SK-N-SH (cell line): Measurements from ENCODE around the gene TAF1B. TPM values are rescaled to one million over a fixed set of nuclear protein-coding genes. Genes with fewer than 3 reads are reported as not detected.
A peak's percentile ranks its signal among the peaks of the same experiment; 100 is the strongest.

Experiments used
- CTCF ChIA-PET: fragments of 300-600, 350-600 bp; formaldehyde crosslinking; extraction: SDS; loops from one replicate; lab custom pipeline; 2021; lab: Yijun Ruan, JAX
- POLR2A ChIA-PET: fragments of 350-600 bp; sonication (Branson Sonifier 250); formaldehyde crosslinking; extraction: SDS; loops from one replicate; lab custom pipeline; 2020; ENCODE audit warnings: antibody characterized with exemption, inconsistent platforms; lab: Yijun Ruan, JAX
- DNase-seq: peaks from one replicate; pipeline ENCODE4 v3.0.0; 2012
- H2AFZ ChIP-seq: fragments of 200-600 bp; sonication (generic); 2 replicates; pipeline ENCODE4 v1.8.1; 2016; ENCODE audit warnings: antibody characterized with exemption, mild to moderate bottlenecking, low read depth
- H3F3A ChIP-seq: fragments of 200-600 bp; sonication (generic); replicated peaks from 2 replicates; pipeline ENCODE3; 2016; ENCODE audit warnings: antibody characterized with exemption, mild to moderate bottlenecking; ENCODE audit not compliant: insufficient read depth
- H3K27ac ChIP-seq, 2 experiments: fragments of 200-500 bp in 1 of 2; fragments of 200-600 bp in 1 of 2; sonication (Bioruptor generic) in 1 of 2; sonication (generic), shearing (Covaris generic) in 1 of 2; 2 replicates each; pipeline versions ENCODE4 v1.5.1 to v1.6.1; 2014 to 2016; ENCODE audit warnings: low read depth in 2 of 2, inconsistent platforms in 1 of 2, low read length in 1 of 2, mild to moderate bottlenecking in 1 of 2, mixed read lengths in 1 of 2
- H3K27me3 ChIP-seq: fragments of 200-600 bp; sonication (generic), shearing (Covaris generic); 2 replicates; pipeline ENCODE4 v1.6.1; 2016; ENCODE audit warnings: mixed run types; ENCODE audit not compliant: insufficient read depth
- H3K36me3 ChIP-seq, 2 experiments: fragments of 200-500 bp in 1 of 2; fragments of 200-600 bp in 1 of 2; sonication (Bioruptor generic) in 1 of 2; sonication (generic) in 1 of 2; replicated peaks in 1 of 2; 2 replicates each; pipeline versions ENCODE3 to v1.5.1; 2014 to 2016; ENCODE audit warnings: low read length in 1 of 2, mild to moderate bottlenecking in 1 of 2; ENCODE audit not compliant: insufficient read depth in 2 of 2, control insufficient read depth in 1 of 2
- H3K4me1 ChIP-seq, 2 experiments: fragments of 200-500 bp in 1 of 2; fragments of 200-600 bp in 1 of 2; sonication (Bioruptor generic) in 1 of 2; sonication (generic), shearing (Covaris generic) in 1 of 2; 2 replicates each; pipeline versions ENCODE4 v1.5.1 to v1.6.1; 2014 to 2016; ENCODE audit warnings: low read depth in 1 of 2, low read length in 1 of 2, mixed run types in 1 of 2; ENCODE audit not compliant: insufficient read depth in 2 of 2, control insufficient read depth in 1 of 2
- H3K4me2 ChIP-seq: fragments of 200-600 bp; sonication (generic), shearing (Covaris generic); 2 replicates; pipeline ENCODE4 v1.6.1; 2017; ENCODE audit warnings: mixed run types
- H3K4me3 ChIP-seq, 2 experiments: fragments of 200-500 bp in 1 of 2; fragments of 200-600 bp in 1 of 2; sonication (Bioruptor generic) in 1 of 2; sonication (generic), shearing (Covaris generic) in 1 of 2; 2 replicates each; pipeline versions ENCODE4 v1.5.1 to v1.8.1; 2014 to 2016; ENCODE audit warnings: low read depth in 2 of 2, inconsistent platforms in 1 of 2, low read length in 1 of 2, mild to moderate bottlenecking in 1 of 2, mixed read lengths in 1 of 2, moderate library complexity in 1 of 2
- H3K79me2 ChIP-seq: fragments of 200-600 bp; sonication (generic); 2 replicates; pipeline ENCODE4 v1.8.1; 2017; ENCODE audit warnings: mild to moderate bottlenecking; ENCODE audit not compliant: insufficient read depth
- H3K9ac ChIP-seq: fragments of 200-600 bp; sonication (generic); 2 replicates; pipeline ENCODE4 v1.6.1; 2017; ENCODE audit warnings: mixed run types
- H3K9me2 ChIP-seq: fragments of 200-600 bp; sonication (generic); 2 replicates; pipeline ENCODE4 v1.6.1; 2017; ENCODE audit warnings: mixed run types
- H3K9me3 ChIP-seq: fragments of 200-600 bp; sonication (generic); 2 replicates; pipeline ENCODE4 v1.6.1; 2017; ENCODE audit warnings: mixed run types, mild to moderate bottlenecking, moderate library complexity
- H4K20me1 ChIP-seq: fragments of 200-600 bp; sonication (generic); 2 replicates; pipeline ENCODE4 v1.6.1; 2017; ENCODE audit warnings: mild to moderate bottlenecking, mixed run types; ENCODE audit not compliant: insufficient read depth
- CTCF ChIP-seq: fragments of 200-600 bp; sonication (generic); IDR thresholded peaks from 2 replicates; pipeline ENCODE4 v1.6.1; 2017; ENCODE audit warnings: antibody characterized with exemption, mild to moderate bottlenecking, moderate library complexity
- ELF1 ChIP-seq: IDR thresholded peaks from 2 replicates; pipeline ENCODE4 v1.4.0; 2012
- EP300 ChIP-seq, 2 experiments: IDR thresholded peaks; 2 replicates each; pipeline versions ENCODE4 v1.4.0 to v1.6.1; 2012; ENCODE audit warnings: borderline replicate concordance in 1 of 2, low read depth in 1 of 2, low read length in 1 of 2
- EZH2phosphoT487 ChIP-seq: fragments of 200-600 bp; sonication (generic); IDR thresholded peaks from 2 replicates; pipeline ENCODE4 v1.6.1; 2017; ENCODE audit warnings: low read depth, mixed run types, mild to moderate bottlenecking, antibody characterized with exemption, moderate library complexity, borderline replicate concordance
- FOXJ3 ChIP-seq: sonication (generic); formaldehyde crosslinking; IDR thresholded peaks from 2 replicates; pipeline ENCODE4 v1.5.1; 2020; ENCODE audit warnings: mild to moderate bottlenecking, missing genetic modification reagents
- FOXM1 ChIP-seq: IDR thresholded peaks from 2 replicates; pipeline ENCODE4 v1.4.0; 2012; ENCODE audit warnings: low read depth, mild to moderate bottlenecking
- IRF3 ChIP-seq: fragments of 150-350 bp; IDR thresholded peaks from 2 replicates; pipeline ENCODE4 v1.6.1; 2016; ENCODE audit warnings: mild to moderate bottlenecking, low read depth, low read length
- JUND ChIP-seq: IDR thresholded peaks from 2 replicates; pipeline ENCODE4 v1.4.0; 2012
- MEF2A ChIP-seq: IDR thresholded peaks from 2 replicates; pipeline ENCODE4 v1.4.0; 2012; ENCODE audit warnings: low read depth, borderline replicate concordance
- NFIC ChIP-seq: IDR thresholded peaks from 2 replicates; pipeline ENCODE4 v1.4.0; 2012; ENCODE audit warnings: borderline replicate concordance
- PBX3 ChIP-seq: IDR thresholded peaks from 2 replicates; pipeline ENCODE4; 2012
- RAD21 ChIP-seq: IDR thresholded peaks from 2 replicates; pipeline ENCODE4 v1.6.1; 2012; ENCODE audit warnings: mild to moderate bottlenecking, low read length
- REST ChIP-seq: IDR thresholded peaks from 2 replicates; pipeline ENCODE4 v1.6.1; 2012; ENCODE audit warnings: mild to moderate bottlenecking, low read depth, low read length, moderate library complexity
- RFX5 ChIP-seq: IDR thresholded peaks from 2 replicates; pipeline ENCODE4 v1.6.1; 2012; ENCODE audit warnings: mild to moderate bottlenecking, improper control_type of control experiment, low read length
- RXRA ChIP-seq: IDR thresholded peaks from 2 replicates; pipeline ENCODE4 v1.4.0; 2012; ENCODE audit warnings: low read depth, mild to moderate bottlenecking, borderline replicate concordance
- TAF1 ChIP-seq: IDR thresholded peaks from 2 replicates; pipeline ENCODE4 v1.6.1; 2012; ENCODE audit warnings: low read depth, mild to moderate bottlenecking, low read length, moderate library complexity, borderline replicate concordance
- TCF12 ChIP-seq: IDR thresholded peaks from 2 replicates; pipeline ENCODE4 v1.4.0; 2012
- TEAD4 ChIP-seq: IDR thresholded peaks from 2 replicates; pipeline ENCODE4 v1.4.0; 2012; ENCODE audit warnings: mild to moderate bottlenecking, borderline replicate concordance; ENCODE audit not compliant: insufficient read depth
- ZBTB33 ChIP-seq: IDR thresholded peaks from 2 replicates; pipeline ENCODE4 v1.4.0; 2012; ENCODE audit warnings: low read depth, borderline replicate concordance
- WGBS: methylation state at CpG from one replicate; pipeline ENCODE4 v1.1.6; 2017; ENCODE audit warnings: low lambda C conversion rate; 5-methylcytosine and 5-hydroxymethylcytosine counted together
- polyA plus RNA-seq, 3 experiments: library from polyadenylated mRNA; depleted of rRNA; stranded (reverse); fragments of >200 nt; gene quantifications; 2 replicates each; pipeline ENCODE4 v1.2.3, GENCODE V29; 2012

Gene TAF1B
- polyA plus RNA-seq, 1 of the 3 experiments (the other 2 are of a cell fraction): 7.8 TPM

GRCh38 chr2:9811679-9812511, 31.4 kb upstream of the TAF1B start:
- no peaks in the 10 kb centered on the region for H3K27me3 ChIP-seq
- H3K9ac ChIP-seq: no peak overlapping the region
- ChIA-PET POLR2A (interaction anchor here (1.2 to 1.5 kb wide), 2 partner anchors 31 to 181 kb away, joined by 3 read pairs; partner anchors contain the start of genes TAF1B and YWHAQ), CTCF (interaction anchor here (0.8 to 9.4 kb wide), 14 partner anchors 10 to 623 kb away, joined by 3 to 257 read pairs (median 12); partner anchors contain the start of genes KLF11 and TAF1B)
- H4K20me1 ChIP-seq: no peaks in the 10 kb centered on the region
- no peak overlapping the region for H3K27ac ChIP-seq
- 95% methylated on average over 19 of the region's 27 CpGs for WGBS
- H2AFZ ChIP-seq: no peak overlapping the region
- no peak overlapping the region for H3K4me3 ChIP-seq
- H3K9me2 ChIP-seq: no peaks in the 10 kb centered on the region
- H3K4me1 ChIP-seq: peaks cover 0 to 10% of the 10 kb centered on the region in 2 experiments; a peak in 1 of 4 replicates
- H3K36me3 ChIP-seq: no peaks in the 10 kb centered on the region
- no peak overlapping the region for H3K4me2 ChIP-seq
- H3F3A ChIP-seq: no peaks in the 10 kb centered on the region
- H3K9me3 ChIP-seq: no peaks in the 10 kb centered on the region
- peak; percentile 43 for DNase-seq
- TF ChIP-seq TCF12 (no peak), IRF3 (no peak), FOXM1 (no peak), NFIC (no peak), PBX3 (no peak), RAD21 (no peak), TAF1 (no peak), EP300 (IDR thresholded peaks at IDR 0.05; ENCODE audit: borderline replicate concordance in 1 of 2, low read depth in 1 of 2, low read length in 1 of 2) (no peak), JUND (no peak), MEF2A (no peak), EZH2phosphoT487 (no peak), ELF1 (no peak), FOXJ3 (CRISPR knock-in tag) (no peak), ZBTB33 (no peak), RFX5 (no peak), RXRA (no peak), CTCF (no peak), TEAD4 (no peak), REST (no peak)
- no peaks in the 10 kb centered on the region for H3K79me2 ChIP-seq
